RPMI7951 (cell line): ENCODE measurements around the gene C10orf67. TPM values are rescaled to one million over a fixed set of nuclear protein-coding genes. Genes with fewer than 3 reads are reported as not detected.
"Not testable (repeated sequence)": the region's sequence is repeated elsewhere in the genome, so short reads cannot be mapped to it uniquely, and the experiment has no call there.

ENCODE experiments used
- DNase-seq: peaks from one replicate; pipeline ENCODE4 v3.0.0-alpha.2; 2012; ENCODE audit warnings: low read depth
- total RNA-seq: library from RNA; depleted of rRNA; stranded (reverse); fragments of >200 nt; shearing (Covaris generic); gene quantifications from 2 replicates; pipeline ENCODE4 v1.2.3, GENCODE V29; 2014; rRNA removed

The C10orf67 gene
- total RNA-seq, result not detected in 2 replicates

GRCh38 chr10:23344241-23344841, at the start of gene C10orf67:
C10orf67 (minus strand) TSS chr10:23344797; CDS start chr10:23344774, 23 bp downstream.
- DNase-seq, result peak; percentile 51

- no peak for DNase-seq
Observed at GRCh38 chr10:23391821-23392220, 47.2 kb upstream of the C10orf67 start.

- DNase-seq, result no peak
Observed at GRCh38 chr10:23390809-23391208, 46.2 kb upstream of the C10orf67 start.

GRCh38 chr10:23390408-23390807, 45.8 kb upstream of the C10orf67 start:
- not testable (repeated sequence) for DNase-seq

GRCh38 chr10:23387516-23387915, 42.9 kb upstream of the C10orf67 start:
- not testable (repeated sequence) for DNase-seq

- DNase-seq, result no peak
Observed at GRCh38 chr10:23386052-23386451, 41.5 kb upstream of the C10orf67 start.

GRCh38 chr10:23384364-23384763, 39.8 kb upstream of the C10orf67 start:
- DNase-seq, result no peak

GRCh38 chr10:23383637-23384036, 39.0 kb upstream of the C10orf67 start:
- DNase-seq, result no peak

- no peak for DNase-seq
Observed at GRCh38 chr10:23381298-23382040, 36.9 kb upstream of the C10orf67 start.

- no peak for DNase-seq
Observed at GRCh38 chr10:23379686-23380085, 35.1 kb upstream of the C10orf67 start.

- DNase-seq, result no peak
Observed at GRCh38 chr10:23376229-23376655, 31.6 kb upstream of the C10orf67 start.

GRCh38 chr10:23375366-23375765, 30.8 kb upstream of the C10orf67 start:
- no peak for DNase-seq

- no peak for DNase-seq
Observed at GRCh38 chr10:23373156-23373555, 28.6 kb upstream of the C10orf67 start.

GRCh38 chr10:23371073-23371472, 26.5 kb upstream of the C10orf67 start:
- DNase-seq, result no peak

- DNase-seq, result no peak
Observed at GRCh38 chr10:23370106-23370505, 25.5 kb upstream of the C10orf67 start.

GRCh38 chr10:23368816-23369640, 24.4 kb upstream of the C10orf67 start:
- no peak for DNase-seq

GRCh38 chr10:23367896-23368595, 23.4 kb upstream of the C10orf67 start:
- DNase-seq, result no peak

- not testable (repeated sequence) for DNase-seq
Observed at GRCh38 chr10:23365417-23366030, 20.9 kb upstream of the C10orf67 start.

GRCh38 chr10:23364378-23364777, 19.8 kb upstream of the C10orf67 start:
- DNase-seq, result no peak

GRCh38 chr10:23363793-23364135, 19.2 kb upstream of the C10orf67 start:
- DNase-seq, result no peak
